Trophoblast cell (in vitro differentiated cells and primary cell): Measurements from ENCODE around the gene GFOD1.

Source experiments
- DNase-seq, 2 donors: peaks; one replicate each; pipeline ENCODE4 v3.0.0-alpha.2; 2016
- H2AFZ ChIP-seq: 2 replicates; pipeline ENCODE4 v1.6.1; 2013; ENCODE audit warnings: low read length, moderate library complexity, mild to moderate bottlenecking; ENCODE audit not compliant: insufficient read depth, poor library complexity
- H2AK5ac ChIP-seq: 2 replicates; pipeline ENCODE4 v1.6.1; 2013; ENCODE audit warnings: mild to moderate bottlenecking, low read length
- H2BK120ac ChIP-seq: 2 replicates; pipeline ENCODE4 v1.6.1; 2013; ENCODE audit warnings: low read length, mild to moderate bottlenecking, moderate library complexity; ENCODE audit not compliant: insufficient read depth, poor library complexity
- H2BK12ac ChIP-seq: 2 replicates; pipeline ENCODE4 v1.6.1; 2013; ENCODE audit warnings: mild to moderate bottlenecking, low read length, moderate library complexity
- H2BK5ac ChIP-seq: 2 replicates; pipeline ENCODE4 v1.6.1; 2013; ENCODE audit warnings: low read length, low read depth, moderate library complexity, mild to moderate bottlenecking; ENCODE audit not compliant: poor library complexity
- H3K14ac ChIP-seq: 2 replicates; pipeline ENCODE4 v1.6.1; 2013; ENCODE audit warnings: mild to moderate bottlenecking, low read length
- H3K18ac ChIP-seq: 2 replicates; pipeline ENCODE4 v1.6.1; 2013; ENCODE audit warnings: mild to moderate bottlenecking, low read length
- H3K23ac ChIP-seq: 2 replicates; pipeline ENCODE4 v1.6.1; 2013; ENCODE audit warnings: low read length
- H3K27ac ChIP-seq: 2 replicates; pipeline ENCODE4 v1.5.1; 2013; ENCODE audit warnings: low read depth, mild to moderate bottlenecking, inconsistent platforms, low read length, moderate library complexity
- H3K27me3 ChIP-seq: 2 replicates; pipeline ENCODE4 v1.6.1; 2013; ENCODE audit warnings: inconsistent platforms, mild to moderate bottlenecking, low read length, moderate library complexity; ENCODE audit not compliant: insufficient read depth
- H3K36me3 ChIP-seq, 2 experiments: 1 replicate in 1 of 2; 2 replicates in 1 of 2; pipeline ENCODE4 v1.6.1; 2013; ENCODE audit warnings: low read length in 2 of 2, mild to moderate bottlenecking in 2 of 2, moderate library complexity in 1 of 2; ENCODE audit not compliant: insufficient read depth in 2 of 2, control insufficient read depth in 1 of 2
- H3K4ac ChIP-seq: 2 replicates; pipeline ENCODE4 v1.6.1; 2013; ENCODE audit warnings: low read depth, mild to moderate bottlenecking, low read length, moderate library complexity
- H3K4me1 ChIP-seq, 2 experiments: 1 replicate in 1 of 2; 2 replicates in 1 of 2; pipeline ENCODE4 v1.6.1; 2013; ENCODE audit warnings: low read length in 2 of 2, mild to moderate bottlenecking in 2 of 2, moderate library complexity in 1 of 2; ENCODE audit not compliant: insufficient read depth in 2 of 2, control insufficient read depth in 1 of 2
- H3K4me2 ChIP-seq: 2 replicates; pipeline ENCODE4 v1.6.1; 2013; ENCODE audit warnings: inconsistent platforms, mild to moderate bottlenecking, low read length, moderate library complexity
- H3K4me3 ChIP-seq: 2 replicates; pipeline ENCODE4 v1.5.1; 2013; ENCODE audit warnings: mild to moderate bottlenecking, low read depth, low read length, inconsistent platforms
- H3K79me1 ChIP-seq: one replicate; pipeline ENCODE4 v1.6.1; 2013; ENCODE audit warnings: low read length
- H3K79me2 ChIP-seq: 2 replicates; pipeline ENCODE4 v1.6.1; 2013; ENCODE audit warnings: low read length, mild to moderate bottlenecking; ENCODE audit not compliant: control insufficient read depth, insufficient read depth, poor library complexity
- H3K9ac ChIP-seq: 2 replicates; pipeline ENCODE4 v1.6.1; 2013; ENCODE audit warnings: mild to moderate bottlenecking, low read length
- H3K9me3 ChIP-seq: 2 replicates; pipeline ENCODE4 v1.6.1; 2013; ENCODE audit warnings: low read depth, mild to moderate bottlenecking, control low read depth, inconsistent platforms, low read length; ENCODE audit not compliant: insufficient read depth
- H4K12ac ChIP-seq: 2 replicates; pipeline ENCODE4 v1.6.1; 2013; ENCODE audit warnings: low read depth, mild to moderate bottlenecking, low read length, moderate library complexity
- H4K8ac ChIP-seq: 2 replicates; pipeline ENCODE4 v1.6.1; 2013; ENCODE audit warnings: low read depth, mild to moderate bottlenecking, low read length, moderate library complexity
- H4K91ac ChIP-seq: one replicate; pipeline ENCODE4 v1.6.1; 2013; ENCODE audit warnings: low read depth, mild to moderate bottlenecking, low read length, moderate library complexity
- WGBS: extraction: QIAGEN DNeasy Blood & Tissue Kit; methylation state at CpG from one replicate; pipeline ENCODE4 v1.1.7; 2013; ENCODE audit warnings: missing lambda C conversion rate; ENCODE audit not compliant: insufficient read length, insufficient coverage; ENCODE audit errors: extremely low coverage; 5-methylcytosine and 5-hydroxymethylcytosine counted together

GFOD1 gene

GRCh38 chr6:13423252-13423651, 64.1 kb downstream of the GFOD1 start:
- H4K12ac ChIP-seq, result no peak overlapping the region
- H3K4me1 ChIP-seq, result peaks cover 40 to 46% of the 10 kb centered on the region in 2 experiments
- no peak overlapping the region for H3K23ac ChIP-seq
- H3K27ac ChIP-seq, result peak overlapping the region; percentile 79
- H4K91ac ChIP-seq, result peak overlapping the region; percentile 92
- H2BK120ac ChIP-seq, result peak overlapping the region; percentile 27
- H4K8ac ChIP-seq, result peak overlapping the region; percentile 37
- no peaks in the 10 kb centered on the region for H3K9me3 ChIP-seq
- no peak for DNase-seq
- H3K79me2 ChIP-seq, result peaks cover 2% of the 10 kb centered on the region
- H3K36me3 ChIP-seq, result no peaks in the 10 kb centered on the region
- peak overlapping the region; percentile 39 for H3K18ac ChIP-seq
- H2BK5ac ChIP-seq, result peak overlapping the region; percentile 66
- WGBS, result no CpG with 5 or more reads among the region's 6 CpGs
- H3K9ac ChIP-seq, result peak overlapping the region; percentile 12
- peak overlapping the region; percentile 57 for H3K14ac ChIP-seq
- peak overlapping the region; percentile 28 for H2AK5ac ChIP-seq
- H3K4me2 ChIP-seq, result no peak overlapping the region
- no peaks in the 10 kb centered on the region for H3K27me3 ChIP-seq
- peaks cover 30% of the 10 kb centered on the region for H3K79me1 ChIP-seq
- H3K4me3 ChIP-seq, result no peak overlapping the region
- H3K4ac ChIP-seq, result peak overlapping the region; percentile 30
- peak overlapping the region; percentile 92 for H2BK12ac ChIP-seq
- H2AFZ ChIP-seq, result no peak overlapping the region

GRCh38 chr6:13422681-13423221, 64.6 kb downstream of the GFOD1 start:
- Histone ChIP-seq H2BK120ac (no peak overlapping the region), H3K4ac (no peak overlapping the region), H2BK12ac (no peak overlapping the region), H3K27me3 (no peaks in the 10 kb centered on the region), H4K12ac (no peak overlapping the region), H3K4me3 (no peak overlapping the region), H3K14ac (no peak overlapping the region), H3K27ac (peak overlapping the region; percentile 90), H3K79me1 (peaks cover 28% of the 10 kb centered on the region), H4K8ac (no peak overlapping the region), H3K9ac (no peak overlapping the region), H2AFZ (no peak overlapping the region), H2AK5ac (no peak overlapping the region), H3K18ac (no peak overlapping the region), H3K36me3 (no peaks in the 10 kb centered on the region), H3K23ac (no peak overlapping the region), H3K4me2 (peak overlapping the region; percentile 11), H3K79me2 (peaks cover 2% of the 10 kb centered on the region), H2BK5ac (peak overlapping the region; percentile 54), H4K91ac (no peak overlapping the region), H3K4me1 (peaks cover 36 to 43% of the 10 kb centered on the region in 2 experiments), H3K9me3 (no peaks in the 10 kb centered on the region)
- no CpG with 5 or more reads among the region's 5 CpGs for WGBS
- DNase-seq, result peak in 1 of 2 donors; percentile 26

GRCh38 chr6:13421425-13422059, 65.9 kb downstream of the GFOD1 start:
- Histone ChIP-seq H3K14ac (peak overlapping the region; percentile 70), H2AK5ac (no peak overlapping the region), H3K4me1 (peaks cover 31 to 36% of the 10 kb centered on the region in 2 experiments), H3K36me3 (no peaks in the 10 kb centered on the region), H4K91ac (peak overlapping the region; percentile 84), H2BK5ac (peak overlapping the region; percentile 68), H4K12ac (peak overlapping the region; percentile 58), H3K23ac (no peak overlapping the region), H2AFZ (peak overlapping the region; percentile 55), H3K4me2 (no peak overlapping the region), H2BK120ac (peak overlapping the region; percentile 87), H3K9ac (no peak overlapping the region), H3K79me2 (peaks cover 2% of the 10 kb centered on the region), H3K27ac (peak overlapping the region; percentile 90), H3K27me3 (no peaks in the 10 kb centered on the region), H3K18ac (peak overlapping the region; percentile 76), H3K79me1 (peaks cover 23% of the 10 kb centered on the region), H2BK12ac (peak overlapping the region; percentile 95), H3K4me3 (no peak overlapping the region), H4K8ac (peak overlapping the region; percentile 52), H3K4ac (peak overlapping the region; percentile 41), H3K9me3 (no peaks in the 10 kb centered on the region)
- DNase-seq, result no peak
- 100% methylated on average over 1 of the region's 10 CpGs for WGBS

DNA sequence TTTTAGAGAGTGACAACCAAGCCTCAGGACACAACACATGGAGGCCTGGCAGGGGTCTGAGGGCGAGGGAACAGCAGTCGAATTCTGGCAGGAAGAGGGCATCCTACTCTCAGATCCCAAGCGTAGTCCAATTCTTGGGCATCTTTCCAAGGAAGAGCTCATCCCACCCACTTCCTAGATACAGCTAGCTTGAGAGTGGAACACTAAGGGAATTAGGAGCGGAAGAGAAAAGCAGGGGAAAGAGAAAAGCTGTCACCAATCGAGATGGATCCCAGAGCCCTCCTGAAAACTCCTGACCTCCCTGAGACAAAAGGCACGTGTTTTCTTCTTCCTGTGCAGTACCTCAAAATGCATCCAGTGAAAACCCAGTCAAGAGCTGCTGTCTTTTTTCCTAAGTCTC, 67.1 kb downstream of the GFOD1 start:
- Histone ChIP-seq H3K9me3 (no peaks in the 10 kb centered on the region), H3K4me1 (peaks cover 23 to 26% of the 10 kb centered on the region in 2 experiments), H3K23ac (no peak overlapping the region), H2AFZ (no peak overlapping the region), H3K9ac (no peak overlapping the region), H2BK12ac (peak overlapping the region; percentile 19), H4K8ac (no peak overlapping the region), H3K79me1 (peaks cover 15% of the 10 kb centered on the region), H3K4ac (no peak overlapping the region), H3K79me2 (peaks cover 2% of the 10 kb centered on the region), H3K36me3 (no peaks in the 10 kb centered on the region), H2BK5ac (no peak overlapping the region), H2BK120ac (no peak overlapping the region), H2AK5ac (no peak overlapping the region), H3K27me3 (no peaks in the 10 kb centered on the region), H4K91ac (peak overlapping the region; percentile 75), H3K4me3 (no peak overlapping the region), H3K14ac (peak overlapping the region; percentile 46), H4K12ac (no peak overlapping the region), H3K27ac (peak overlapping the region; percentile 55), H3K4me2 (no peak overlapping the region), H3K18ac (no peak overlapping the region)
- no CpG with 5 or more reads among the region's 6 CpGs for WGBS
- no peak for DNase-seq
